Stimulated activated CD8-positive, alpha-beta memory T cell treated with anti-CD3 and anti-CD28 coated beads, Interleukin-7, amount 100 ng/mL, for 24 hours (primary cell): Measurements from ENCODE around the gene METTL25B.

Experiments
- DNase-seq: peaks from one replicate; pipeline ENCODE4 v3.0.0-alpha.2; 2020; ENCODE audit warnings: low read depth

METTL25B gene

DNA sequence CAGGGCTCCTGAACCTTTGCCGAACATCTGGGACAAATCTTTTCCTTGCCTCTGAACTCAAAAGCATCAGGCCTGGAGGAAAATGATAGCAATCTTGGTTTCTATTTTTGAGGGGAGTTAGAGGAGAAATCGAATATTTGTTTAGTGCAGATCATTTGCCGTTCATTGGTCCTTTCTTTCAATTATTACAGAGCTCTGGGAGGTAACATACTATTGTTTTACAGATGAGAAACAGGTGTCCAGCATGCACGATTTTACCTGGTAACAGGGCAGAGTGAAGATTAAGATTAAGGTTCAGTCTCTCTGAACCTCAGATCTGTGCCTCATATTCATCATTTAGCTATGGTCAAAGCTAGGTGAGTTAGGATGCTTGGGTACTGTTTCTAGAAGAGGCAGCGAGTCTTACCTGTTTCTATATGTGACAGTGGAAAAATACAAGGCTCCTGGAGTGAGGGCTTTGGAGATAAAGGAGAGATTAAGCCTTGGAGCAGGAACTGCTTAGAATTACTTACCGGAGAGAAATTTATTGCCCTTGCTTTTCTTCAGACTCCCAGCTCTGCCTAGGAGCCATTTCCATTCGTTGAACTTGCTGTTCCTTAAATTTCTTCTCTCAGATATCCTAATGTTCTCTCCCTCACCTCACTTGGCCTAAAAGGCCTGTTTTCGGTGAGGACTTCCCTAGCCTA, 40.5 kb downstream of the METTL25B start:
- DNase-seq: no peak

DNA sequence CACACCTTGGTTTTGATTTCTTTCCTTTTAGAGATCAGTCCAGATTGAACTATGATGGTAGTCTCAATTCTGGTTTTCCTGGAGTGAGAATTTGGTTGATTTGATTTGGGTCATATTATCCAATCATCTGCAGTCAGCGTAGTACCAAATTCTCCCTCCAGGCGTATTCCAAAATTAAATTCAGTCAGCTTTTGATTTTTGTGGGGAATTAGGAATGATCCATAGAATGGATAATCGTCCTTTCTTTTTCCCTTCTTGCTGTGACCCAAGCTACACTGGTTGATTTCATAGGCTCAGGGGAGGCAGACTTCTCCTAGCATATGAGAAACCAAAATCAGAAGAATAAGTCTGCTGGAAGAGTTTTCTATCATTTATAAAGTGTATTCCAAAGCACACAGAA, 44.0 kb downstream of the METTL25B start:
- no peak for DNase-seq

DNA sequence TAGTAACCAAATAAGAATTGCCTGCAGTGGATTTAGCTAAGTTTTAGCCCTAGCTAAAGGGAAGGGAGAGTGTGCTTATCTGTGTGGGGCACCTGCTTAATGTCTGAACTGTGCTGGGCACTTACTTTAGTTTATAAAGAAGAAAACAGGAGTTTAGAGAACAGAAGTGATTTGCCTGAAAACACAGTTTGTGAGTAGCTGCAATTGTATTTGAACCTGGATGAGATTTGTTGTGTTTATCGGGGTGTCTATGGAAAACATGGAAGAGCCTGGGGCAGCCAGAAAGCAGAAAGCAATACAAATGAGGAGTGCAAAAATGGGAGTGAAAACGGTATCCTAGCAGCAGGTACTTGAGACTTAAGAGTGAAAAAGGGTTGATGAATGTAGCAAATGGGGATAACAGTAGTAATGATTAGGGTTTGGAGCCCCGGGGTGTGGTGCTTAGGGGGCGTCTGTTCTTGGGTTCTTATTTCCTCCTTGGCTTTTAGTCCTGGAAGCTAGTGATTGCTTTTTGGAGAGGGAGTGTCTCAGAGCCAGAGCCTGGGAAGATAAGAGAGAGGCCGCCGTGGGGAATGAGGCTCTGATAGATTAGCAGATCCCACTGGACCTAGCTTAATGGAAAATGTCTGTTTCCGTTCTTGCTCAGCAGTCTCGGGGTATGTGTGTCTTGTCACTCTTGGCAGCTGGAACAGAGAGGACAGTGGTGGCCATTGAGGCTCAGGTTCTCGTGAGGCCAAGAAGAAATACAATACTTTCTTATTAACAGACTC, 44.6 kb downstream of the METTL25B start:
- DNase-seq: no peak

DNA sequence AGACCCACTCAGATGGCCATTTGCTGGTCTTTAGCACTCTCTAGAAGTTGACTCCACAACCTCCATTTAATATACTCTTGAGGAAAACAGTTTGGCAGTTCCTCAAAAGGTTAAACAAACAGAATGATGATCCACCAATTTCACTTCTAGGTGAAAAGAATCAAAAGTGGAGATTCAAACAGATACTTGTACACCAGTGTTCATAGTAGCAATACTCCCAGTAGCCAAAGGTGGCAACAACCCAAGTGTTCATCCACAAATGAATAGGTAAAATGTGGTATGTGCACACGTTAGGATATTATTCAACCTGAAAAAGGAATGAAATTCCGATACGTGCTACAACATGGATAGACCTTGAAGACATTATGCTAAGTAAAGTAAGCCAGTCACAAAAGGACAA, 45.3 kb downstream of the METTL25B start:
- no peak for DNase-seq

DNA sequence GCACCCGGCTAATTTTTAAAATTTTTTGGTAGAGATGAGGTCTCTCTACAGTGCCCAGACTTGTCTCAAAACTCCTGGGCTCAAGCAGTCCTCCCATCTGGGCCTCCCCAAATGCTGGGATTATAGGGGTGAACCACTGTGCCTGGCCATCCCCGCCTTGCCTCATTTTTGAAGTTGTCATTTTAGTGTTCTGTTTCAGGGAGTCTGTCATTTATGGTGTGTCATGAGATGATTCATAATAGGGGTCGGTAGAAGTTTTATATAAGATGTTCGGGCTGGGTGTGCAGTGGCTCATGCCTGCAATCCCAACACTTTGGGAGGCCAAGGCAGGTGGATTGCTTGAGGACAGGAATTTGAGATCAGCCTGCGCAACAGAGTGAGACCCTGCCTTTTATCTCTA, 47.5 kb downstream of the METTL25B start:
- no peak for DNase-seq

DNA sequence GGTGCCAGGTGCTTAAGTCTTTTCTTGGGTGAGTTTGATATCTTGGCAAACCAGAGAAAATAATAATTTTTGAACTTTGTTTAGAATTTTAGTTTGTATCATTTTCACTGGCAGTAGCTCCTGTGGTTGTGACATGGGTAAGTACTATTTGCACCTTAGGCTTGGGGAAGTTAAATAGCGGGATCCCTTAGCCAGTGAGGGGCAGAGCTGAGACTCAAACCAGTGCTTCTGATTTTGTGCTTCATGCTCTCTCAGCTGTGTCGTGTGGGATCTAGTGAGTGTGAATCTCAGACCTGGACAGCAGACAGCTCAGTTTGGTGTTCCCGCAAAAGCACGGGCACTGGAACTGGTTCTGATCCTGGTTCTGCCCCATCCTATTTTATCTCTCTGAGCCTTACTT, 48.7 kb downstream of the METTL25B start:
- no peak for DNase-seq

DNA sequence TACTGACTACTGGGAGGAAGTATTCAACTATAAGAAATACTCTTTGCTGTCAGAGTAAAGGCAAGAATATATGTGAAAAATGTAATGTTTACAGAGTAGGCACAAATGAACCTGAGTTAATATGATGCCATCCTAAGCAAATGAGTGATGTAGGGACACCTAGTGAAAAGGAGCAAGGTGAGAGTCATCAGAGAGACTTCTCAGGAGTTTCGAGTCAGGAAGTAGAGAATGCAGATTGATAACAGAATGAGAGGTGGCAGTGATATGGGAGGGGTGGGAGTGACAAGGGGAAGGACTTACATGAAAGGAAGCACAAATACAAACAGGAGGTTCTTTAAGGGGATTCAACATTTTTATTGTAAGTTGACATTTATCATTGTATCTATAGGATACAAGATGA, 49.3 kb downstream of the METTL25B start:
- DNase-seq: no peak

DNA sequence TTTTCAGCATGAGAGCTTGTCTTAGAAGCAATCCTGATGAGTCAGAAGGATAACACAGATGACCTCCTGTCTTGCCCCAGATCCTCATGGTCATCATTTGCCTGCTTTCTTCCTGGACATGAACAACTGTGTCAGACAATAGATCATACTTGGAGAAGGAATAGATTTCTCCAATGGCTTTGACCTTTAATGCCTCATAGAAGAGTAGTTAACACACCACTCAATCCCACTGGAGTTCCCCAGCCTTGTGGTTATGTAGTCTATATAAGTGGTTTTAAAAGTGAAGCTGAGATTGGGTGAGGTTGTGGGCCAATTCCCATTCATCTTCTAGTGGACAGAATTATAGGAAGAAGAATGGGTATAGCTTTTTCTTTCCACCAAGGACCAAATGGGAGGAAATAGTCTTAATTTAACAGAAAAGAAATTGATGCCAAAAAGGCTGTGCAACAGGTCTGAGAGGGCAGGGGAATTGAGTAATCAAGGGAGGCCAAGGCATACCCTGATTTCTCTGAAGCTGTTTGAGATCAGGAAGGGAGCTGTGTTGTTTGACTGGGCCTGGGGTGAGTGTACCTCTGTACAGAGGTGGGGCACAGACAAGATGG, 53.4 kb downstream of the METTL25B start:
- DNase-seq: no peak

DNA sequence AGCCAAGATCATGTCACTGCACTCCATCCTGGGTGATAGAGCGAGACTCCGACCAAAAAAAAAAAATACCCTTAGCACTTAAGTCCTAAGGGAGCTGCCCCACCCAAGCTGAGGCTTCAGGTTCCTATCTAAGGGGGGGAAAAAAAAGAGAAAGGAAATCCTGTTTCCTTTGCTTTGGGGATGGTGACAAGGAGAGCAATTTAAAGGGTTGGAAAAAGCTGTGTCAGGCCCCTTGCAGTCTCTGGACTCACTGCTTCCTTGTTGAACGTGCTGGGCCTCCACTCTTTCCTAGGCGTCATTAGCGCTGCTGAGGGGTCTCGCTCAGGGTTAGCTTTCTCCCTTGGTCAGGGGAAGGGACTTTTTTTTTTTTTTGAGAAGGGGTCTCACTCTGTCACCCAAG, 57.2 kb downstream of the METTL25B start:
- DNase-seq: no peak
